HG02973 (cell line): ENCODE measurements around the gene ATOH1.

ENCODE experiments used
- ATAC-seq: cut with Tn5 transposase; IDR thresholded peaks from one replicate; pipeline ENCODE4 v1.9.1; 2021; ENCODE audit warnings: moderate library complexity; ENCODE audit not compliant: unreplicated experiment

The ATOH1 gene

GRCh38 chr4:93834249-93835066, 5.9 kb downstream of the ATOH1 start:
- ATAC-seq, result no peak

GRCh38 chr4:93835929-93836328, 7.4 kb downstream of the ATOH1 start:
- ATAC-seq, result no peak

- ATAC-seq, result no peak
Observed at GRCh38 chr4:93839704-93840103, 11.2 kb downstream of the ATOH1 start.

GRCh38 chr4:93841803-93842345, 13.3 kb downstream of the ATOH1 start:
- peak; percentile 54 for ATAC-seq

- ATAC-seq, result peak; percentile 53
Observed at GRCh38 chr4:93842601-93843252, 14.2 kb downstream of the ATOH1 start.

GRCh38 chr4:93843772-93844171, 15.2 kb downstream of the ATOH1 start:
- ATAC-seq, result no peak

- no peak for ATAC-seq
Observed at GRCh38 chr4:93852680-93853079, 24.1 kb downstream of the ATOH1 start.

GRCh38 chr4:93855926-93856325, 27.4 kb downstream of the ATOH1 start:
- ATAC-seq, result no peak

- no peak for ATAC-seq
Observed at GRCh38 chr4:93865650-93866049, 37.1 kb downstream of the ATOH1 start.

- ATAC-seq, result no peak
Observed at GRCh38 chr4:93867416-93868001, 39.0 kb downstream of the ATOH1 start.

- ATAC-seq, result no peak
Observed at GRCh38 chr4:93870876-93871458, 42.4 kb downstream of the ATOH1 start.

- no peak for ATAC-seq
Observed at GRCh38 chr4:93876754-93877153, 48.2 kb downstream of the ATOH1 start.

- ATAC-seq, result no peak
Observed at GRCh38 chr4:93878566-93878965, 50.0 kb downstream of the ATOH1 start.

GRCh38 chr4:93879919-93880318, 51.4 kb downstream of the ATOH1 start:
- no peak for ATAC-seq
